Psoas muscle (tissue), 8 donors: ENCODE results near the gene PPL. TPM values are rescaled to one million over a fixed set of nuclear protein-coding genes. Genes with fewer than 3 reads are reported as not detected.

ENCODE experiments used
- ATAC-seq, 4 donors: fragments of 200-7000 bp; cut with Tn5 transposase; one replicate each; pipeline ENCODE4 v1.9.1; 2020; ENCODE audit warnings: moderate library complexity in 3 of 4, mild to moderate bottlenecking in 2 of 4
- DNase-seq, 2 donors: peaks; one replicate each; pipeline ENCODE4 v3.0.0-alpha.2; 2020
- H3K27ac ChIP-seq: fragments of 200-600 bp; one replicate; pipeline ENCODE4 v1.8.0; 2022
- H3K27me3 ChIP-seq, 3 donors: fragments of 200-600 bp in 1 of 3; one replicate each; pipeline versions ENCODE4 v1.6.1 to v1.8.0; 2013 to 2022; ENCODE audit warnings: low read length in 2 of 3, mild to moderate bottlenecking in 2 of 3, moderate library complexity in 1 of 3; ENCODE audit not compliant: insufficient read depth in 3 of 3
- H3K36me3 ChIP-seq, 2 donors: fragments of 200-600 bp in 1 of 2; one replicate each; pipeline versions ENCODE4 v1.6.1 to v1.8.0; 2013 to 2022; ENCODE audit warnings: low read depth in 1 of 2, mild to moderate bottlenecking in 1 of 2, moderate library complexity in 1 of 2; ENCODE audit not compliant: insufficient read depth in 1 of 2
- H3K4me1 ChIP-seq: fragments of 200-600 bp; one replicate; pipeline ENCODE4 v1.8.0; 2022
- H3K4me3 ChIP-seq: fragments of 200-600 bp; one replicate; pipeline ENCODE4 v1.8.0; 2022; ENCODE audit warnings: mild to moderate bottlenecking
- H3K9me3 ChIP-seq: fragments of 200-600 bp; one replicate; pipeline ENCODE4 v1.8.0; 2022
- CTCF ChIP-seq: fragments of 200-600 bp; IDR thresholded peaks from one replicate; pipeline ENCODE4 v1.8.0; 2022; ENCODE audit warnings: antibody characterized with exemption
- WGBS, 3 donors: extraction: QIAGEN DNeasy Blood & Tissue Kit; methylation state at CpG; one replicate each; pipeline versions ENCODE4 v1.1.6 to v1.1.7; 2013; 5-methylcytosine and 5-hydroxymethylcytosine counted together
- intact Hi-C, 2 donors: fragments of 100-400 bp; cut with DNase I; formaldehyde crosslinking; loops; one replicate each; pipeline versions ENCODE4 v1.11.0 to v1.14.2; 2022
- polyA plus RNA-seq, 3 donors: library from polyadenylated mRNA; stranded (reverse); fragments of 200-250 nt; gene quantifications; one replicate each; pipeline ENCODE4 v1.2.3, GENCODE V29; 2013
- total RNA-seq, 4 donors: library from RNA; stranded (reverse); fragmentation: NEBNext Ultra II Directional in 2 of 4; extraction: Animal tissue kit (Norgen Biotek cat#: 25700) in 2 of 4; gene quantifications; one replicate each; pipeline versions ENCODE4 v1.2.1 to v1.2.4, GENCODE V29; 2021 to 2023
- donor health status: healthy with polysubstance abuse.
- donor health status: DM: no; HTN: no; CAD: no; lungs with moderate emphysema.
- donor health status: Bipolar disorder and iron deficiency.
- donor health status: healthy.
- donor health status: DM: yes; HTN: yes; CAD: no.
- donor health status: DM: no; HTN: no; CAD: no.
- donor health status: DM: no; HTN: no; CAD: no.
- donor health status: DM: yes; HTN: yes; CAD: no.

The PPL gene
- total and polyA plus RNA-seq, 7 donors, result 2.4 to 7.2 (median 4.4) TPM

- Histone ChIP-seq H3K9me3 (no peaks in the 10 kb centered on the region), H3K27ac (no peak overlapping the region), H3K4me3 (no peak overlapping the region), H3K27me3 (peaks cover 0 to 6% (median 0%) of the 10 kb centered on the region in 3 donors), H3K36me3 (no peaks in the 10 kb centered on the region), H3K4me1 (peaks cover 22% of the 10 kb centered on the region)
- intact Hi-C loops, result no loop called here
- DNase-seq, result peak; percentile 91 to 93
- peak; percentile 80 to 84 (median 82) for ATAC-seq
- no peak for TF ChIP-seq CTCF
- WGBS, 3 donors, result 29 to 43% (median 29%) methylated on average over 20 of the region's 20 CpGs
These were observed 7.7 kb upstream of the PPL start for GRCh38 chr16:4944333-4945281.

- peak overlapping the region; percentile 60 for H3K27ac ChIP-seq
- intact Hi-C loops, result no loop called here
- H3K36me3 ChIP-seq, result no peaks in the 10 kb centered on the region
- H3K9me3 ChIP-seq, result no peaks in the 10 kb centered on the region
- no peak for TF ChIP-seq CTCF
- no peak overlapping the region for H3K4me3 ChIP-seq
- DNase-seq, result no peak
- 56 to 68% (median 59%) methylated on average over 9 of the region's 9 CpGs for WGBS, 3 donors
- ATAC-seq, result no peak
- H3K27me3 ChIP-seq, result peaks cover 0 to 9% (median 0%) of the 10 kb centered on the region in 3 donors
- peaks cover 22% of the 10 kb centered on the region for H3K4me1 ChIP-seq
These were observed 5.5 kb upstream of the PPL start for GRCh38 chr16:4942481-4942880.

- H3K27ac ChIP-seq, result no peak overlapping the region
- no peak for ATAC-seq
These were observed 3.8 kb upstream of the PPL start for GRCh38 chr16:4940719-4941118.

GRCh38 chr16:4938683-4939030, 1.7 kb upstream of the PPL start:
- no peak for TF ChIP-seq CTCF
- no peak for ATAC-seq
- no peaks in the 10 kb centered on the region for H3K36me3 ChIP-seq
- no peak overlapping the region for H3K27ac ChIP-seq
- peaks cover 0 to 42% (median 5%) of the 10 kb centered on the region in 3 donors for H3K27me3 ChIP-seq
- no peak overlapping the region for H3K4me3 ChIP-seq
- WGBS, 3 donors, result 77 to 78% (median 77%) methylated on average over 5 of the region's 5 CpGs
- H3K9me3 ChIP-seq, result no peaks in the 10 kb centered on the region
- DNase-seq, result no peak
- H3K4me1 ChIP-seq, result peaks cover 23% of the 10 kb centered on the region
- intact Hi-C loops, result no loop called here

More at GRCh38 chr16:4940719-4941118, 3.8 kb upstream of the PPL start:
- Histone ChIP-seq H3K9me3 (no peaks in the 10 kb centered on the region), H3K4me3 (no peak overlapping the region), H3K4me1 (peaks cover 32% of the 10 kb centered on the region), H3K27me3 (peaks cover 0 to 26% (median 4%) of the 10 kb centered on the region in 3 donors), H3K36me3 (no peaks in the 10 kb centered on the region)
- 63 to 70% (median 64%) methylated on average over 7 of the region's 7 CpGs for WGBS, 3 donors
- no peak for TF ChIP-seq CTCF
- intact Hi-C loops, result no loop called here
- DNase-seq, result no peak
